HG03280 (cell line): Measurements from ENCODE around the gene SST.

Experiments
- ATAC-seq: cut with Tn5 transposase; IDR thresholded peaks from one replicate; pipeline ENCODE4 v1.9.1; 2021; ENCODE audit warnings: mild to moderate bottlenecking, moderate library complexity; ENCODE audit not compliant: unreplicated experiment

Gene SST

GRCh38 chr3:187636528-187636927, 33.7 kb downstream of the SST start:
- no peak for ATAC-seq

GRCh38 chr3:187630404-187630803, 39.8 kb downstream of the SST start:
- ATAC-seq = no peak

GRCh38 chr3:187629711-187630110, 40.5 kb downstream of the SST start:
- ATAC-seq = no peak

GRCh38 chr3:187628169-187628568, 42.0 kb downstream of the SST start:
- ATAC-seq = no peak

GRCh38 chr3:187626581-187626980, 43.6 kb downstream of the SST start:
- ATAC-seq = no peak

- no peak for ATAC-seq
Observed at GRCh38 chr3:187624588-187624987, 45.6 kb downstream of the SST start.

GRCh38 chr3:187623285-187623814, 46.8 kb downstream of the SST start:
- no peak for ATAC-seq

GRCh38 chr3:187621881-187622280, 48.3 kb downstream of the SST start:
- ATAC-seq = no peak

GRCh38 chr3:187619461-187619860, 50.7 kb downstream of the SST start:
- no peak for ATAC-seq
